Measurements from ENCODE around the gene MAST2. TPM values are rescaled to one million over a fixed set of nuclear protein-coding genes. Genes with fewer than 3 reads are reported as not detected.

Gene MAST2
- total RNA-seq, 3 donors from 2014 or later = 90.0 to 158 (median 100.0) TPM

GRCh38 chr1:46065405-46065804, 262.0 kb downstream of the MAST2 start:
- H3K36me3 ChIP-seq (ENCODE audit: low read depth) = no peaks in the 10 kb centered on the region
- no peak overlapping the region for H3K4me3 ChIP-seq
- no peaks in the 10 kb centered on the region for H3K4me1 ChIP-seq (ENCODE audit: low read depth)
- TF ChIP-seq, protein P1, sequence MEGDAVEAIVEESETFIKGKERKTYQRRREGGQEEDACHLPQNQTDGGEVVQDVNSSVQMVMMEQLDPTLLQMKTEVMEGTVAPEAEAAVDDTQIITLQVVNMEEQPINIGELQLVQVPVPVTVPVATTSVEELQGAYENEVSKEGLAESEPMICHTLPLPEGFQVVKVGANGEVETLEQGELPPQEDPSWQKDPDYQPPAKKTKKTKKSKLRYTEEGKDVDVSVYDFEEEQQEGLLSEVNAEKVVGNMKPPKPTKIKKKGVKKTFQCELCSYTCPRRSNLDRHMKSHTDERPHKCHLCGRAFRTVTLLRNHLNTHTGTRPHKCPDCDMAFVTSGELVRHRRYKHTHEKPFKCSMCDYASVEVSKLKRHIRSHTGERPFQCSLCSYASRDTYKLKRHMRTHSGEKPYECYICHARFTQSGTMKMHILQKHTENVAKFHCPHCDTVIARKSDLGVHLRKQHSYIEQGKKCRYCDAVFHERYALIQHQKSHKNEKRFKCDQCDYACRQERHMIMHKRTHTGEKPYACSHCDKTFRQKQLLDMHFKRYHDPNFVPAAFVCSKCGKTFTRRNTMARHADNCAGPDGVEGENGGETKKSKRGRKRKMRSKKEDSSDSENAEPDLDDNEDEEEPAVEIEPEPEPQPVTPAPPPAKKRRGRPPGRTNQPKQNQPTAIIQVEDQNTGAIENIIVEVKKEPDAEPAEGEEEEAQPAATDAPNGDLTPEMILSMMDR (IDR thresholded peaks at IDR 0.05) = no peak
- intact Hi-C loops (cut with DNase I, micrococcal nuclease) = no loop called here
- peak in 1 of 3 donors; percentile 16 for DNase-seq
- peak; percentile 91 for ATAC-seq
- no peaks in the 10 kb centered on the region for H3K9me3 ChIP-seq

- no peak overlapping the region for H3K4me3 ChIP-seq
- ATAC-seq = no peak
- no peaks in the 10 kb centered on the region for H3K4me1 ChIP-seq (ENCODE audit: low read depth)
- no peaks in the 10 kb centered on the region for H3K36me3 ChIP-seq (ENCODE audit: low read depth)
- intact Hi-C loops (cut with DNase I, micrococcal nuclease) = no loop called here
- DNase-seq = no peak
- TF ChIP-seq, protein P1 (IDR thresholded peaks at IDR 0.05) = no peak
- H3K9me3 ChIP-seq = no peaks in the 10 kb centered on the region
These were observed 264.2 kb downstream of the MAST2 start for GRCh38 chr1:46067652-46068051.

DNA sequence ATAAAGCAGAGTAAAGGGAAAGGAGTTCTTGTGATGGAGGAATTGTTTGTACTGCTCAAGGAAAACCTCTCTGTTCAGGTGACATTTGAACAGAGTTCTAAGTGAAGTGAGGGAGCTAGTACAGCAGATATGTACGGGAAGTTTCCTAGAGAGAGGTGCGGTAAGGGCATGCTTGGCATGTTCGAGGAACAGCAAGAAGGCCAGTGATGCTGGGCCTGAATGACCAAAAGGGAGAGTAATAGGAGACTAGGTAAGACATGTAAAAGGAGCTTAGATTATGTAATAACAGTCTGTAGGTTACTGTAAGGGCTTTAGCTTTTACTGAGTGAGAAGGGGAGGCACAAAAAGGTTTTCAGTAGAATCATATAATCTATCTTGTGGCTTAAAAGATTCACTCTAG, 265.1 kb downstream of the MAST2 start:
- intact Hi-C loops (cut with DNase I, micrococcal nuclease) = no loop called here
- no peak for ATAC-seq

GRCh38 chr1:46070164-46070814, 266.9 kb downstream of the MAST2 start:
- H3K4me1 ChIP-seq (ENCODE audit: low read depth) = no peaks in the 10 kb centered on the region
- H3K4me3 ChIP-seq = no peak overlapping the region
- ATAC-seq (peak; percentile 22), DNase-seq (no peak)
- TF ChIP-seq, protein P1 (IDR thresholded peaks at IDR 0.05) = no peak
- no peaks in the 10 kb centered on the region for H3K9me3 ChIP-seq
- H3K36me3 ChIP-seq (ENCODE audit: low read depth) = no peaks in the 10 kb centered on the region
- intact Hi-C loops (cut with DNase I, micrococcal nuclease) = no loop called here

More for the DNA sequence above, 265.1 kb downstream of the MAST2 start:
- TF ChIP-seq, protein P1 (IDR thresholded peaks at IDR 0.05) = no peak
- no peaks in the 10 kb centered on the region for H3K36me3 ChIP-seq (ENCODE audit: low read depth)
- no peak overlapping the region for H3K4me3 ChIP-seq
- H3K4me1 ChIP-seq (ENCODE audit: low read depth) = no peaks in the 10 kb centered on the region
- DNase-seq = no peak
- H3K9me3 ChIP-seq = no peaks in the 10 kb centered on the region

DNA sequence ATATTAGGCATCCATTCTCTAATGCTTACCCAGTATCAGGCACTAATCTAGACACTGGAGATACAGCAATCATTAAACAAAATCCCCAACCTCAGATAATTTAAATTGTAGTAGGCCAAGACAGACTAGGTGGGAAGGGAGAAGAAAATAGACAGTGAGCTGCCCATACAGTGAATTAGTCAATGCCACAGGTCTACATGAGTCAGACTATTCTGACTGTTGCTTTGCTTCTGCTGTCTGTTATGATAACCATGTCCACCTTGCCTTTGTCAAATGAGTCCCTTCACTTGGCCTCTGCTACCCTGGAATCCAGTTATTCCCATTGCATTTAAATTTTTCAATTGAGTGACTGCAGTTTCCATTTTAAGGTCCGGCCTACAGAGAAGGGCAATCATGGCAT, 269.6 kb downstream of the MAST2 start:
- Histone ChIP-seq H3K4me1 (ENCODE audit: low read depth) (no peaks in the 10 kb centered on the region), H3K9me3 (no peaks in the 10 kb centered on the region), H3K4me3 (no peak overlapping the region), H3K36me3 (ENCODE audit: low read depth) (no peaks in the 10 kb centered on the region)
- DNase-seq (no peak), ATAC-seq (no peak)
- TF ChIP-seq, protein P1 (IDR thresholded peaks at IDR 0.05) = no peak
- intact Hi-C loops (cut with DNase I, micrococcal nuclease) = no loop called here

DNA sequence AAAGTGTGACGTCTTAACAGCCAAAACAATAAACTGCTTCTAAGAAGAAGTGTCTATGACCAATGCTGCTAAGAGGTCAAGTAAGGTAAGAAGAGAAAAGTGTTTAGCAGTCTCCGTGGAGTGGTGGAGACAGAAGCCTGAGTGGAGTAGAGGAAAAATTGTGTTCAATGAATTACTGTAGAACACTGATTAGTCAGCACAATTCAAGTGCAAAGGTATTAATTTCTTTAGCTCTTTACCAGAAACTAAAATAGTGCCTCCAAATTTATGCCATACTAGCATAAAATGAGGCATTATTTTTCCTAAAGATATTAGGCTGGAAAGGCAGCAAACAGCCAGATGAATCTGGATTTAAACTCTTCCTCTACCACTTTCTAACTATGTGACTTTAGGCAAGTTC, 272.9 kb downstream of the MAST2 start:
- no peak for DNase-seq
- intact Hi-C loops (cut with DNase I, micrococcal nuclease) = no loop called here
- Histone ChIP-seq H3K36me3 (ENCODE audit: low read depth) (no peaks in the 10 kb centered on the region), H3K9me3 (no peaks in the 10 kb centered on the region), H3K4me3 (no peak overlapping the region), H3K4me1 (ENCODE audit: low read depth) (no peaks in the 10 kb centered on the region)
- no peak for ATAC-seq
- TF ChIP-seq, protein P1 (IDR thresholded peaks at IDR 0.05) = no peak
